ENCODE data around the gene SRSF10. TPM values are rescaled to one million over a fixed set of nuclear protein-coding genes. Genes with fewer than 3 reads are reported as not detected.
A peak's percentile ranks its signal among the peaks of the same experiment; 100 is the strongest.

The SRSF10 gene
- total and polyA plus RNA-seq, 9 of the 15 experiments (the other 6 are each of a cell fraction or from before 2014, with no cell fraction given): 154 to 264 (median 205) TPM

- no peak for FAIRE-seq
- ChIA-PET CTCF (ENCODE audit: low intra/inter-chr PET ratio) (no interaction called here), POLR2A (interaction anchor here (0.6 to 8.0 kb wide), 4 partner anchors 11 to 100 kb away, joined by 3 to 82 read pairs (median 12); partner anchors contain the start of gene SRSF10)
- no peak for TF ChIP-seq NCOA1 (IDR thresholded peaks at IDR 0.05; ENCODE audit: low read depth)
- TF ChIP-seq MYNN (IDR thresholded peaks at IDR 0.05): 0 out of 2 replicates have a peak, but pooled peaks have one; percentile 26
- TF ChIP-seq MYNN (CRISPR knock-in tag; IDR thresholded peaks at IDR 0.05): no peak
- TF ChIP-seq CTCFL (IDR thresholded peaks at IDR 0.05; ENCODE audit: borderline replicate concordance, insufficient read depth, low read depth, low read length, poor library complexity, severe bottlenecking): no peak
- no peak for TF ChIP-seq TCF7 (IDR thresholded peaks at IDR 0.05; ENCODE audit: borderline replicate concordance)
- TF ChIP-seq NR2F6 (CRISPR knock-in tag; IDR thresholded peaks at IDR 0.05): no peak
- TF ChIP-seq KDM4B (IDR thresholded peaks at IDR 0.05; ENCODE audit: borderline replicate concordance in 2 of 2, low read depth in 1 of 2): no peak
- no peak for TF ChIP-seq CBX2 (IDR thresholded peaks at IDR 0.05; ENCODE audit: insufficient read depth, low read length, poor library complexity, severe bottlenecking)
- no peak for TF ChIP-seq CHD4 (IDR thresholded peaks at IDR 0.05; ENCODE audit: insufficient read depth, insufficient replicate concordance, low read depth, low read length, poor library complexity, severe bottlenecking)
- TF ChIP-seq ZBTB33 (CRISPR knock-in tag; IDR thresholded peaks at IDR 0.05): no peak
- no peak for TF ChIP-seq HLTF (IDR thresholded peaks at IDR 0.05)
- TF ChIP-seq SUPT5H (IDR thresholded peaks at IDR 0.05): peak; percentile 78
- TF ChIP-seq CHD2 (IDR thresholded peaks at IDR 0.05; ENCODE audit: low read depth, low read length): no peak
- no peak for TF ChIP-seq ZNF431 (CRISPR knock-in tag; IDR thresholded peaks at IDR 0.05)
- no peak for TF ChIP-seq ZNF23 (CRISPR knock-in tag; IDR thresholded peaks at IDR 0.05)
- no peak for TF ChIP-seq KDM2B (CRISPR knock-in tag; IDR thresholded peaks at IDR 0.05)
- TF ChIP-seq UBTF (IDR thresholded peaks at IDR 0.05; ENCODE audit: borderline replicate concordance in 1 of 2, low read depth in 2 of 2, low read length in 2 of 2): no peak
These were observed 16.4 kb downstream of the SRSF10 start for GRCh38 chr1:23963617-23964234.

More at GRCh38 chr1:23963617-23964234, 16.4 kb downstream of the SRSF10 start:
- H2AFZ ChIP-seq (ENCODE audit: low read depth, low read length): no peak overlapping the region
- peak overlapping the region; percentile 7; the same call in 1 of the 3 replicates for H3K27ac ChIP-seq (ENCODE audit: extremely low read depth, low read depth, low read length)
- H3K36me3 ChIP-seq (ENCODE audit: control insufficient read depth, insufficient read depth, low read length): peaks cover 80% of the 10 kb centered on the region
- no peaks in the 10 kb centered on the region for H3K27me3 ChIP-seq (ENCODE audit: control insufficient read depth in 2 of 2, insufficient read depth in 2 of 2, low read length in 2 of 2)
- H3K4me2 ChIP-seq (ENCODE audit: insufficient read depth, low read length): no peak overlapping the region
- in situ Hi-C loops (cut with MboI) (no loop called here), intact Hi-C loops (cut with micrococcal nuclease) (no loop called here)
- no peaks in the 10 kb centered on the region for H3K9me3 ChIP-seq (replicated peaks; ENCODE audit: control insufficient read depth, insufficient read depth, low read depth, low read length)
- H3K9me1 ChIP-seq (ENCODE audit: control insufficient read depth, insufficient read depth, low read length): no peaks in the 10 kb centered on the region
- peaks cover 17% of the 10 kb centered on the region; the same call in 1 of the 2 replicates for H4K20me1 ChIP-seq (replicated peaks; ENCODE audit: control insufficient read depth, insufficient read depth, low read length)
- BruUV-seq (replicated peaks): no TSS peak
- 79% methylated on average over 1 of the region's 1 CpG for WGBS (ENCODE audit: insufficient coverage, low coverage, missing lambda C conversion rate)
- no peak overlapping the region for H3K9ac ChIP-seq (ENCODE audit: insufficient read depth in 1 of 2, low read depth in 2 of 2, low read length in 2 of 2)
- H3K79me2 ChIP-seq (ENCODE audit: control insufficient read depth, insufficient read depth, low read length): peaks cover 62% of the 10 kb centered on the region
- no peak for DNase-seq (ENCODE audit: extremely low read depth in 1 of 4, low spot score in 3 of 4)
- peaks cover 6 to 11% of the 10 kb centered on the region in 2 experiments; a peak in 4 of 5 replicates for H3K4me1 ChIP-seq (replicated peaks in 1 of 2; ENCODE audit: control insufficient read depth in 2 of 2, insufficient read depth in 2 of 2, low read length in 2 of 2)
- no peak for ATAC-seq
- H3K4me3 ChIP-seq: no peak overlapping the region

Data from K562 (cell line).